GM18507 (cell line): Measurements from ENCODE around the gene TREML4.

Experiments
- DNase-seq: peaks from one replicate; pipeline ENCODE4 v3.0.0; 2011; ENCODE audit warnings: low read depth; ENCODE audit not compliant: insufficient read length; ENCODE audit errors: extremely low spot score
- FAIRE-seq: peaks from 2 replicates; lab custom pipeline; 2011; peaks lifted over from hg19 to GRCh38; lab: Jason Lieb, UNC

TREML4 gene

GRCh38 chr6:41200901-41201763, 27.0 kb upstream of the TREML4 start, which contains the start of gene TREML2:
TREML2 (minus strand) TSS chr6:41201149; CDS start chr6:41201008, 141 bp downstream.
- FAIRE-seq (peak; percentile 38), DNase-seq (no peak)

GRCh38 chr6:41201764-41202173, 26.4 kb upstream of the TREML4 start:
- FAIRE-seq (no peak), DNase-seq (no peak)

- DNase-seq: no peak
- no peak for FAIRE-seq
Measured at GRCh38 chr6:41204156-41204555, 24.0 kb upstream of the TREML4 start.

GRCh38 chr6:41208439-41209106, 19.6 kb upstream of the TREML4 start:
- DNase-seq: no peak
- FAIRE-seq: no peak

- no peak for DNase-seq
- no peak for FAIRE-seq
Measured at GRCh38 chr6:41209547-41210320, 18.4 kb upstream of the TREML4 start.

- DNase-seq (no peak), FAIRE-seq (no peak)
Measured at GRCh38 chr6:41214559-41215238, 13.4 kb upstream of the TREML4 start.

- no peak for DNase-seq
- no peak for FAIRE-seq
Measured at GRCh38 chr6:41215777-41216176, 12.4 kb upstream of the TREML4 start.

GRCh38 chr6:41216616-41217015, 11.5 kb upstream of the TREML4 start:
- DNase-seq: no peak
- no peak for FAIRE-seq

- DNase-seq (no peak), FAIRE-seq (no peak)
Measured at GRCh38 chr6:41222045-41222444, 6.1 kb upstream of the TREML4 start.

- no peak for FAIRE-seq
- no peak for DNase-seq
Measured at GRCh38 chr6:41222513-41222912, 5.6 kb upstream of the TREML4 start.

- FAIRE-seq: no peak
- no peak for DNase-seq
Measured at GRCh38 chr6:41224800-41225199, 3.3 kb upstream of the TREML4 start.

GRCh38 chr6:41226752-41227151, 1.4 kb upstream of the TREML4 start:
- FAIRE-seq (no peak), DNase-seq (no peak)

GRCh38 chr6:41228616-41229015, 467 bp downstream of the TREML4 start:
- FAIRE-seq (no peak), DNase-seq (no peak)

- FAIRE-seq (no peak), DNase-seq (no peak)
Measured at GRCh38 chr6:41229721-41230120, 1.6 kb downstream of the TREML4 start.

- DNase-seq: no peak
Measured at GRCh38 chr6:41231246-41231645, 3.1 kb downstream of the TREML4 start.

GRCh38 chr6:41232667-41233066, 4.5 kb downstream of the TREML4 start:
- no peak for FAIRE-seq
- no peak for DNase-seq

More at GRCh38 chr6:41231246-41231645, 3.1 kb downstream of the TREML4 start:
- no peak for FAIRE-seq

- DNase-seq: no peak
- FAIRE-seq: no peak
Measured at GRCh38 chr6:41236276-41236675, 8.1 kb downstream of the TREML4 start.

GRCh38 chr6:41237128-41237527, 9.0 kb downstream of the TREML4 start:
- DNase-seq: no peak

GRCh38 chr6:41239467-41240159, 11.5 kb downstream of the TREML4 start:
- no peak for FAIRE-seq
- no peak for DNase-seq

More at GRCh38 chr6:41237128-41237527, 9.0 kb downstream of the TREML4 start:
- FAIRE-seq: no peak
